ENCODE data around the gene HADHB.

The HADHB gene

DNA sequence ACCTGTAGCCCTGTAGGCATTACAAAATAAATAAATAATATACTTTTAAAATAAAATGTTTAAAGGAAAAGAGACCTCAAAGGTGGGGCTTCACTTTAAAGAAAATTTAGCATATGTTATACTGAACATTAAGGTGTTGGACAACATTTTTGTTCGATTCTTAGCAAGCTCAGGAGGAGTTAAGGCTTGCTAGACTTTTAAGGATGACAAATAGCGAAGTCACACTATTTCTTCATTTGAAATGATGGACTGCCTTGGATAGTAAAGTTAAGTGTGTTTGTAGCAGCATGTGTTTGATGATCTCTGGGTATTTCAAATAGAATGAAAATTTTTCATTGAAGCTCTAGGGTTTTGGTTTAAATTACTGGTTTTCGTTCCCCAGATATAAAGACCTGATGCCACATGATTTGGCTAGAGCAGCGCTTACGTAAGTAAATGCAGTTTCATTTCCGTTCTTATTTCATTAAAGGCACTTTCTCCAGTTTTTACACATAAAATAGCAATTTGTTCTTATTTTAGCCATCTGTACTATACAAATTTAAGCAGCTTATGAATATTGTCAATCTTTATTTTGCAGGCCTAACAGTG lies 24.9 kb downstream of the HADHB start:
- H2AFZ ChIP-seq = no peak overlapping the region
- no peak overlapping the region for H3K27ac ChIP-seq
- no peaks in the 10 kb centered on the region for H3K27me3 ChIP-seq (ENCODE audit: control insufficient read depth, insufficient read depth, low read length)
- no peaks in the 10 kb centered on the region for H3K9me3 ChIP-seq (ENCODE audit: control insufficient read depth, low read length)
- no peak overlapping the region for H3K4me3 ChIP-seq (ENCODE audit: low read depth, low read length)
- no peaks in the 10 kb centered on the region for H3K79me2 ChIP-seq
- H3K4me2 ChIP-seq (ENCODE audit: low read length) = no peak overlapping the region
- TF ChIP-seq, protein P1, sequence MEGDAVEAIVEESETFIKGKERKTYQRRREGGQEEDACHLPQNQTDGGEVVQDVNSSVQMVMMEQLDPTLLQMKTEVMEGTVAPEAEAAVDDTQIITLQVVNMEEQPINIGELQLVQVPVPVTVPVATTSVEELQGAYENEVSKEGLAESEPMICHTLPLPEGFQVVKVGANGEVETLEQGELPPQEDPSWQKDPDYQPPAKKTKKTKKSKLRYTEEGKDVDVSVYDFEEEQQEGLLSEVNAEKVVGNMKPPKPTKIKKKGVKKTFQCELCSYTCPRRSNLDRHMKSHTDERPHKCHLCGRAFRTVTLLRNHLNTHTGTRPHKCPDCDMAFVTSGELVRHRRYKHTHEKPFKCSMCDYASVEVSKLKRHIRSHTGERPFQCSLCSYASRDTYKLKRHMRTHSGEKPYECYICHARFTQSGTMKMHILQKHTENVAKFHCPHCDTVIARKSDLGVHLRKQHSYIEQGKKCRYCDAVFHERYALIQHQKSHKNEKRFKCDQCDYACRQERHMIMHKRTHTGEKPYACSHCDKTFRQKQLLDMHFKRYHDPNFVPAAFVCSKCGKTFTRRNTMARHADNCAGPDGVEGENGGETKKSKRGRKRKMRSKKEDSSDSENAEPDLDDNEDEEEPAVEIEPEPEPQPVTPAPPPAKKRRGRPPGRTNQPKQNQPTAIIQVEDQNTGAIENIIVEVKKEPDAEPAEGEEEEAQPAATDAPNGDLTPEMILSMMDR (IDR thresholded peaks at IDR 0.05) = no peak
- no peak overlapping the region for H3K9ac ChIP-seq
- H3K4me1 ChIP-seq = peaks cover 7% of the 10 kb centered on the region
- H3K36me3 ChIP-seq (ENCODE audit: control insufficient read depth, insufficient read depth, low read length) = no peaks in the 10 kb centered on the region

DNA sequence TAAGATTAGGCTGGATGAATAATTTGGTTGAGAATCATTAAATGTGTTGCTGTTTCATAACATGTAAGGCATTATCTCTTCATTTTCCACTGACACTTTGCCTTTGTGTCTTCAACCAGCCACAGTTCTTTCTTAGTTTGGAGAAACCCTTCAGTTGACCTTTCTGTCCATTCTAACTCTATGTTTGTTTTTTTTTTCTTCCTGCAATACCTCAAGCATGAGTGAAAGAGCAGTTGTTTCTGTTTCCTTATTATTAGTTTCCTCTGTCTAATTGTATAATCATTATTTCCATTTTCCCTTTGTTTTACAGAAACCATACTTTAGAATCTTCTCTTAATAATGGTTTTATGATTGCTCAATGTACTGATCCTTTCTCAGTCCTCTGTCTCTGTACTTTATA lies 25.6 kb downstream of the HADHB start:
- Histone ChIP-seq H3K27ac (no peak overlapping the region), H3K4me1 (peaks cover 7% of the 10 kb centered on the region), H3K9ac (no peak overlapping the region)

DNA sequence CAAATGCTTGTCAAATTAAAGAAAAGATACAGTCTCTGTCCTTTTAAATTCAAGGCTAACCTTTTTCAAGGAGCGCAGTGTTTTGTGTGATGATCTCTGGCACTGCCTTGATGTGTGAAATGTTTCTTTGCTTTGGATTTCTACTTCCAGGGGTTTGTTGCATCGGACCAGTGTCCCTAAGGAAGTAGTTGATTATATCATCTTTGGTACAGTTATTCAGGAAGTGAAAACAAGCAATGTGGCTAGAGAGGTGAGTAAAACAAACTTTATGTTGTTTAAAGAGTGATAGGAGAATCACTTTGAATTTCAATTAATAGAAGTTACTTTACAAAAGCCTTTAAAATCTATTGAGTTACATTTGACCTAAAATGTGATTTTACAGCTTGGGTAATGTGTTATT lies 28.8 kb downstream of the HADHB start:
- TF ChIP-seq, protein P1 (IDR thresholded peaks at IDR 0.05) = no peak
- Histone ChIP-seq H3K79me2 (no peaks in the 10 kb centered on the region), H3K4me1 (peaks cover 7% of the 10 kb centered on the region), H3K9ac (no peak overlapping the region), H3K9me3 (ENCODE audit: control insufficient read depth, low read length) (no peaks in the 10 kb centered on the region), H3K27me3 (ENCODE audit: control insufficient read depth, insufficient read depth, low read length) (no peaks in the 10 kb centered on the region), H3K4me3 (ENCODE audit: low read depth, low read length) (peak overlapping the region; percentile 12), H3K36me3 (ENCODE audit: control insufficient read depth, insufficient read depth, low read length) (no peaks in the 10 kb centered on the region), H3K4me2 (ENCODE audit: low read length) (peak overlapping the region; percentile 16), H3K27ac (peak overlapping the region; percentile 58), H2AFZ (no peak overlapping the region)

More for the DNA sequence above, 25.6 kb downstream of the HADHB start:
- no peaks in the 10 kb centered on the region for H3K27me3 ChIP-seq (ENCODE audit: control insufficient read depth, insufficient read depth, low read length)
- H3K4me3 ChIP-seq (ENCODE audit: low read depth, low read length) = no peak overlapping the region
- TF ChIP-seq, protein P1 (IDR thresholded peaks at IDR 0.05) = no peak
- no peak overlapping the region for H3K4me2 ChIP-seq (ENCODE audit: low read length)
- H2AFZ ChIP-seq = no peak overlapping the region
- H3K79me2 ChIP-seq = no peaks in the 10 kb centered on the region
- H3K9me3 ChIP-seq (ENCODE audit: control insufficient read depth, low read length) = no peaks in the 10 kb centered on the region
- H3K36me3 ChIP-seq (ENCODE audit: control insufficient read depth, insufficient read depth, low read length) = no peaks in the 10 kb centered on the region

DNA sequence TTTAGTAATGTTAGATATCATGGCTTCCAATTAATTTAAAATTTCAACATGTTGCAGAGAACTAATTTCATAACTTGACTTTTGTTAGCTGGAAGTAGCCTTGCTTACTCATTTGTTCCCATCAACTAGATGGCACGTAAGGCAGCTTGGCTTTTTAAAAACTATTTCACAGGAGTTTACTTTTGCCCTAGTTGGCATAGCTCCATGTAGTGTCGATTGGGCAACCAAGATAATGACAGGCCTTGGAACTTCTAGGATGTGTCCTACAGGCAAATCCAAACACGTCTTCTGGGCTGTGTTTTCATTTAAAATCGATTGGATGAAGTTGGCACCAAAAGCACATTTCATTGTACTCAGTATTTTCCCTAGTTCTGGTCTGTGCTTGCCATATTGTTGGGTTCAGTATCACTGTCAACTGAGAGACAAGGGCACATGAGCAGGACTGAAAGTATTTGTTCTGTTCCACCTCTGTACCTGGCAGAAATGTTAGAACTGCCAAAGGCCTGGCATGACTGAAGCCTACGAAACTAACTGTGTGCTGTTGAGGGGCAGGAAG lies 29.4 kb downstream of the HADHB start:
- Histone ChIP-seq H3K4me3 (ENCODE audit: low read depth, low read length) (peak overlapping the region; percentile 12), H3K4me2 (ENCODE audit: low read length) (peak overlapping the region; percentile 16), H2AFZ (no peak overlapping the region), H3K27ac (peak overlapping the region; percentile 58), H3K4me1 (peaks cover 7% of the 10 kb centered on the region), H3K9me3 (ENCODE audit: control insufficient read depth, low read length) (no peaks in the 10 kb centered on the region), H3K36me3 (ENCODE audit: control insufficient read depth, insufficient read depth, low read length) (no peaks in the 10 kb centered on the region), H3K27me3 (ENCODE audit: control insufficient read depth, insufficient read depth, low read length) (no peaks in the 10 kb centered on the region), H3K9ac (no peak overlapping the region), H3K79me2 (no peaks in the 10 kb centered on the region)
- TF ChIP-seq, protein P1 (IDR thresholded peaks at IDR 0.05) = no peak
